Tibial nerve (tissue), 4 donors: ENCODE data around the gene OOSP1.

ENCODE experiments used
- CTCF ChIP-seq, 5 experiments: fragments of 200-600 bp in 3 of 5; fragments of 450-650 bp in 2 of 5; sonication (generic) in 3 of 5; IDR thresholded peaks; one replicate each; pipeline ENCODE4 v1.5.1; 2016 to 2019; ENCODE audit warnings: antibody characterized with exemption in 5 of 5, mild to moderate bottlenecking in 3 of 5, moderate library complexity in 2 of 5
- EP300 ChIP-seq, 2 donors: sonication (generic); formaldehyde crosslinking; IDR thresholded peaks; one replicate each; pipeline ENCODE4 v1.6.1; 2017; ENCODE audit warnings: antibody characterized with exemption in 2 of 2, mild to moderate bottlenecking in 1 of 2
- POLR2A ChIP-seq, 2 donors: fragments of 450-650 bp; IDR thresholded peaks; one replicate each; pipeline ENCODE4 v1.6.1; 2017; ENCODE audit warnings: antibody characterized with exemption in 2 of 2, mild to moderate bottlenecking in 2 of 2, moderate library complexity in 2 of 2

GRCh38 chr11:59923813-59924212 is 14.4 kb upstream of the OOSP1 start:
- TF ChIP-seq CTCF (IDR thresholded peaks at IDR 0.05) = no peak
- no peak for TF ChIP-seq POLR2A (IDR thresholded peaks at IDR 0.05)
- no peak for TF ChIP-seq EP300 (IDR thresholded peaks at IDR 0.05)
